Ascending aorta (tissue), 2 donors: ENCODE data around the gene UTRN. TPM values are rescaled to one million over a fixed set of nuclear protein-coding genes. Genes with fewer than 3 reads are reported as not detected.

Experiments used
- DNase-seq, 2 donors: peaks; one replicate each; pipeline ENCODE4 v3.0.0-alpha.2; 2019; ENCODE audit warnings: low spot score in 2 of 2
- H3K27ac ChIP-seq, 2 donors: fragments of 200-600 bp; sonication (generic); one replicate each; pipeline ENCODE4 v1.5.1; 2016 to 2017; ENCODE audit warnings: mild to moderate bottlenecking in 1 of 2
- H3K27me3 ChIP-seq: fragments of 200-600 bp; sonication (generic); one replicate; pipeline ENCODE4 v1.5.1; 2017
- H3K36me3 ChIP-seq, 2 donors: fragments of 200-600 bp; sonication (generic); one replicate each; pipeline ENCODE4 v1.5.1; 2016
- H3K4me1 ChIP-seq, 2 donors: fragments of 200-600 bp; sonication (generic); one replicate each; pipeline ENCODE4 v1.5.1; 2016 to 2017; ENCODE audit warnings: mild to moderate bottlenecking in 1 of 2
- H3K4me3 ChIP-seq, 2 donors: fragments of 200-600 bp; sonication (generic); one replicate each; pipeline ENCODE4 v1.5.1; 2016 to 2017; ENCODE audit warnings: mild to moderate bottlenecking in 1 of 2
- H3K9me3 ChIP-seq, 2 donors: fragments of 200-600 bp; sonication (generic); one replicate each; pipeline ENCODE4 v1.5.1; 2016
- CTCF ChIP-seq, 3 experiments: fragments of 200-600 bp in 2 of 3; fragments of 450-650 bp in 1 of 3; sonication (generic) in 2 of 3; IDR thresholded peaks; one replicate each; pipeline ENCODE4 v1.5.1; 2016 to 2019; ENCODE audit warnings: antibody characterized with exemption in 3 of 3, mild to moderate bottlenecking in 1 of 3, moderate library complexity in 1 of 3
- intact Hi-C: fragments of 100-400 bp; cut with DNase I; formaldehyde crosslinking; loops from one replicate; pipeline ENCODE4 v1.15.1; 2023
- total RNA-seq: library from RNA; depleted of rRNA; stranded (reverse); fragments of >200 nt; gene quantifications from one replicate; pipeline ENCODE4 v1.1.0, GENCODE V29; 2016

The UTRN gene
- total RNA-seq, 1 donor from 2014 or later: 69.9 TPM

DNA sequence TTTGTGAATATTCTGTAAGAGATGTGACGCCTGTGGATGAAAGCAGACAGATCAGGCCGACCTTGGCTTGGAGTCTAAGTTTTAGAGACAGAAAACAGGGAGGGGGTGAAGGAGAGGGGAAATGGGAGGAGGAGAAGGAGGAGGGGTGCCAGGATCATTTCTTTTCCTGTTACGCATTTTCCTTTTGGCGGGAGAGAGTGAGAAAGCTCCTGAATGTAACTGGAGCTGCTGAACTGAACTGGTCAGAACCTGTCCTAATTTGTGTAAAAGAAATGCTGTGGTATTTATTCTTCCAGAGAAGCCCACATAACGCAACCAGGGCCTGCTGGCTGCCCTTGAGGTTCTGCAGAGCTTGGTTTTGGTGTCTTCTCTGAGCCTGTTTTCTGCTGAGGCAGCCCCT is 41.9 kb downstream of the UTRN start:
- Histone ChIP-seq H3K27me3 (no peaks in the 10 kb centered on the region), H3K36me3 (no peaks in the 10 kb centered on the region), H3K4me1 (peaks cover 2 to 5% of the 10 kb centered on the region in 2 donors), H3K9me3 (no peaks in the 10 kb centered on the region), H3K4me3 (no peak overlapping the region), H3K27ac (peak overlapping the region in 1 of 2 donors; percentile 21)
- intact Hi-C loops: no loop called here
- DNase-seq: no peak
- TF ChIP-seq CTCF (IDR thresholded peaks at IDR 0.05): no peak

DNA sequence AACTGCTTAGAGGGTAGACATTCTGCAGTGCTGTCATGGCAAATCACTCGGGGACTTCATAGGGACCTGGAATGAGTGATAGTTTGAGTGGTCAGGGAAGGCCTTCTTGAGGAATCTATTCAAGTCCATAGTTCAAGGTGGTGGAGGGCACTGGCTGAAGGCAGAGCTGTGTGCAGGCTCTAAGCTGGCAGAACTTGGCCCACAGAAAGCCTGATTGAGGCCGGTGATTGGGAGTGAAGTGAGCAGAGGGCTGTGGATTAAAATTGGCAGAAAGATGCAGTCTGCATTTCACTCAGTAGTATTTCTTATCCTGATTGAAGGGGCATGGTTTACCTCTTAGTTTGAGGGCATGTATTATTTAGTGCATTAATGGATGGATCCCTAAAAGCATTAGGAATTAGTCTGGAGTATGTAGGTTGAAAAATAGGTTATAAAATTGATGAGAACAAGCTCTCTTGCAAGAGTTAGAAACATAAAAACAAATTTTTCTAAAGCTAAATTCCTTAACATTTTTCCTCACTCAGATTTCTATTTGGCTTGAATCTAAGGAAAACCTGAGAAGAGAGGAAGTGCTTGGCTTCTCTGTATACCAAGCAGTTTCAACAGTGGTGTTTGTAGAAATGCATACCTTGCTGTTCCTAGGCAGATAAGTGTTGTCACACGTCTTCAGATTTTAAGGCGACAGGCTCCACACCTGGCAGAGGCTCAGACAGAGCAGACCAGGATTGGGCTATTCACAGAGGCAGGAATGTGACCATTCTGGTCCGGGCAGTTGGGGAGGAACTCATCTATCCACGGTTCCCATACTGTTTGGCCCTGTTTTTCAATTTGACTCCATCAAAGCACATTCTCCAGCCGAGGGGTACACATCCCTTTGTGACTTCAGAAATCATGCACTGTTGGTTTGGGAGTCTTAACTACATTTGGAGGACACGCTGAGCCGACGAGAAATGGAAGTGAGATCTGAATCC is 45.2 kb downstream of the UTRN start:
- intact Hi-C loops: no loop called here
- TF ChIP-seq CTCF (IDR thresholded peaks at IDR 0.05): no peak

DNA sequence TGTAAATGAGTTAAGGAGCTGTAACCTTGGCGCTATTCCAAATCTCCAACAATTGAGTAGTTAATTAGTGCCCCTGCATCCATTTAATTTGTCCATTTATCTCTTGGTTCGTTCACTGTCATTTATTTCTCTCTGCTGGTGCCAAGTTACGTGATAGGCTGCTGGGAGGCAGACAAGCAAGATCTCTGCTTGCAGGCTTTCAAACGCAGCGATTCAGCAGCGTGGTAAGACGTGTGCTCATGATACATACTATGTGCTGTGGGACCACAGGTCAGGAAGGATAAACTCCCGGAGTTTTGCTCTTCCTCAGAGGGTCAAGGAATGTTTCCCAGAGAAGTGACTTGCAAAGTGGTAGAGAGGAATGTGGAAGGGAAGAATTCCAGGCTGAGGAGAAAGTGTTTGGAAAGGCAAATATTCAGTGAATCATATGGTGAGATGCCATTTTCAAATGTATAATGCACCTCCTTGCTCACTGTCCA is 46.4 kb downstream of the UTRN start:
- intact Hi-C loops: no loop called here
- H3K27me3 ChIP-seq: no peaks in the 10 kb centered on the region
- H3K36me3 ChIP-seq: no peaks in the 10 kb centered on the region
- H3K4me3 ChIP-seq: no peak overlapping the region
- H3K4me1 ChIP-seq: peaks cover 0 to 4% of the 10 kb centered on the region in 2 donors
- no peak for TF ChIP-seq CTCF (IDR thresholded peaks at IDR 0.05)
- no peak overlapping the region for H3K27ac ChIP-seq
- no peaks in the 10 kb centered on the region for H3K9me3 ChIP-seq
- no peak for DNase-seq

More for the DNA sequence above, 45.2 kb downstream of the UTRN start:
- Histone ChIP-seq H3K4me3 (no peak overlapping the region), H3K4me1 (peaks cover 0 to 2% of the 10 kb centered on the region in 2 donors), H3K27me3 (no peaks in the 10 kb centered on the region), H3K27ac (no peak overlapping the region), H3K36me3 (no peaks in the 10 kb centered on the region), H3K9me3 (no peaks in the 10 kb centered on the region)
- DNase-seq: no peak

GRCh38 chr6:144332177-144332576 is 47.0 kb downstream of the UTRN start:
- intact Hi-C loops: no loop called here
- TF ChIP-seq CTCF (IDR thresholded peaks at IDR 0.05): no peak
- Histone ChIP-seq H3K27ac (no peak overlapping the region), H3K27me3 (no peaks in the 10 kb centered on the region), H3K4me1 (peaks cover 0 to 4% of the 10 kb centered on the region in 2 donors), H3K4me3 (no peak overlapping the region), H3K9me3 (no peaks in the 10 kb centered on the region), H3K36me3 (no peaks in the 10 kb centered on the region)
- DNase-seq: no peak

DNA sequence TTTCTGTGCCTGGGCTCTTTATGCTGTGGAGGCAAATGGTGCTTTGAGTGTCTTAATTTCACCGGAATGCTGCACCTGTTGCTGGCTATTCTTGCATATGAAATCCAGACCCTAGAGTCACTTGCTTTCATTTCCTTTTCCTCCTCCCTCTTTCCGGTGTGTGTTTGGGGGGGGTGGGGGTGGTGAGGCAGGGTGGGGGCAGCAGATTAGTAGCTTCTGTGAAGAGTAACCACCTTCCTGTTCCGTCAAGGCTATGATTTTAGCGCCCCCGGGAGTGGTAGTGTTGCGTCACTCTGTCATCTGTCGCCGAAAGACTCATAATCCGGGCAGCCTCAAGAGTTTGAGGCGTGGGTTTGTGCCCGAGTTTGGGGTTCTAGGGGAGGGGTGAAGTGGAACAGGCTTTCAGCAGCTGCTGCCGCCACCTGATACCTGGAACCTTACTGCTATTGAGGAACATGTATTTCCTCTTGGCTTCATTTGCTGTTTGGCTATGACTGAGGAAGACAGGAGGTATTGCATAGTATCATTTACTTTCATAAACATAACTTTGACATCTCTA is 49.1 kb downstream of the UTRN start:
- H3K4me3 ChIP-seq: no peak overlapping the region
- no peak for TF ChIP-seq CTCF (IDR thresholded peaks at IDR 0.05)

More for the DNA sequence above, 49.1 kb downstream of the UTRN start:
- Histone ChIP-seq H3K4me1 (peaks cover 0 to 16% of the 10 kb centered on the region in 2 donors), H3K36me3 (no peaks in the 10 kb centered on the region), H3K27ac (no peak overlapping the region), H3K9me3 (no peaks in the 10 kb centered on the region), H3K27me3 (no peaks in the 10 kb centered on the region)
- no peak for DNase-seq
- intact Hi-C loops: no loop called here

Other genes with a start within 250 kb of the UTRN start
- gene SF3B5, start 189.8 kb upstream of the UTRN start, total RNA-seq: 123 TPM
- gene STX11, start 134.8 kb upstream of the UTRN start, total RNA-seq: 29.5 TPM